Spleen (tissue), 7 donors: ENCODE results near the gene KLF13.

ENCODE experiments used
- CTCF ChIP-seq, 11 experiments: fragments of 200-600 bp in 7 of 11; fragments of 450-650 bp in 4 of 11; sonication (generic) in 4 of 11; IDR thresholded peaks in 8 of 11; conservative IDR thresholded peaks in 3 of 11; 1 replicate in 7 of 11; 2 replicates in 4 of 11; pipeline versions ENCODE4 v1.4.0 to v1.8.0; 2016 to 2021; ENCODE audit warnings: antibody characterized with exemption in 11 of 11, inconsistent platforms in 4 of 11, mild to moderate bottlenecking in 1 of 11
- POLR2A ChIP-seq, 3 donors: fragments of 450-650 bp; IDR thresholded peaks; one replicate each; pipeline ENCODE4 v1.5.1; 2017; ENCODE audit warnings: antibody characterized with exemption in 3 of 3, mild to moderate bottlenecking in 1 of 3
- POLR2AphosphoS5 ChIP-seq, 3 donors: sonication (generic); formaldehyde crosslinking; IDR thresholded peaks; one replicate each; pipeline ENCODE4 v1.5.1; 2017; ENCODE audit warnings: antibody characterized with exemption in 3 of 3
- donor health status: DM: no; HTN: no; CAD: no; lungs with moderate emphysema.
- donor health status: DM: no; HTN: no; CAD: no.
- donor health status: DM: no; HTN: no; CAD: no.

GRCh38 chr15:31326156-31326874 lies at the start of gene KLF13:
- TF ChIP-seq POLR2A (IDR thresholded peaks at IDR 0.05), result peak; percentile 90 to 95 (median 94)
- peak in 3 of 11 experiments; percentile 8 to 53 (median 42) for TF ChIP-seq CTCF (IDR thresholded peaks at IDR 0.05 in 8 of 11, conservative IDR thresholded peaks at IDR 0.05 in 3 of 11)
- peak; percentile 97 to 99 (median 98) for TF ChIP-seq POLR2AphosphoS5 (IDR thresholded peaks at IDR 0.05)
